K562 treated with DMSO at 1 percent for 48 hours (cell line): ENCODE measurements around the gene HOXC13. TPM values are rescaled to one million over a fixed set of nuclear protein-coding genes. Genes with fewer than 3 reads are reported as not detected.

Experiments
- total RNA-seq: library from RNA; unstranded; fragments of 300-600 nt; gene quantifications from 2 replicates; pipeline ENCODE4 v1.2.3, GENCODE V29; 2022; ENCODE audit warnings: low replicate concordance; ENCODE audit errors: extremely low read depth

The HOXC13 gene
- total RNA-seq = not detected in 2 replicates

GRCh38 chr12:53938326-53939140, at the start of gene HOXC13:
Gene HOXC13, plus strand, starts transcription at chr12:53938831. Its CDS starts 76 bp downstream, at chr12:53938907.

GRCh38 chr12:53954694-53955035, 16.0 kb downstream of the HOXC13 start, which contains the start of gene HOXC12:
Gene HOXC12, plus strand, starts transcription at chr12:53954903. Its CDS starts 27 bp downstream, at chr12:53954930.

GRCh38 chr12:53972722-53973235, 34.1 kb downstream of the HOXC13 start, which contains the start of gene HOXC11:
Gene HOXC11, plus strand, starts transcription at chr12:53973126. Its CDS starts 116 bp downstream, at chr12:53973242.

GRCh38 chr12:53974084-53975063, 35.7 kb downstream of the HOXC13 start, which contains the start of gene HOTAIR:
Gene HOTAIR, minus strand, starts transcription at chr12:53974954.

GRCh38 chr12:53984901-53985691, 46.5 kb downstream of the HOXC13 start, which contains the start of gene HOXC10:
Gene HOXC10, plus strand, starts transcription at chr12:53985146. Its CDS starts 114 bp downstream, at chr12:53985260.

Other genes with a start within 250 kb of the HOXC13 start
- gene CALCOCO1, start 211.4 kb upstream of the HOXC13 start, total RNA-seq = not detected in 2 replicates
- not detected in 2 replicates for gene CISTR, start 186.9 kb upstream of the HOXC13 start, total RNA-seq
- gene HOXC12, start 16.1 kb downstream of the HOXC13 start, total RNA-seq = not detected in 2 replicates
- gene HOXC11, start 34.3 kb downstream of the HOXC13 start, total RNA-seq = not detected in 2 replicates
- gene HOTAIR, start 36.1 kb downstream of the HOXC13 start, total RNA-seq = not detected in 2 replicates
- gene HOXC10, start 46.3 kb downstream of the HOXC13 start, total RNA-seq = not detected in 2 replicates
- not detected in 2 replicates for gene HOXC9, start 61.3 kb downstream of the HOXC13 start, total RNA-seq
- gene HOXC8, start 70.2 kb downstream of the HOXC13 start, total RNA-seq = not detected in 2 replicates
- gene HOXC6, start 89.6 kb downstream of the HOXC13 start, total RNA-seq = not detected in 2 replicates
- gene HOXC5, start 94.2 kb downstream of the HOXC13 start, total RNA-seq = not detected in 2 replicates
- not detected in 2 replicates for gene HOXC4, start 115.0 kb downstream of the HOXC13 start, total RNA-seq